ENCODE results near the gene MYO6. TPM values are rescaled to one million over a fixed set of nuclear protein-coding genes. Genes with fewer than 3 reads are reported as not detected.
A peak's percentile ranks its signal among the peaks of the same experiment; 100 is the strongest.

MYO6 gene
- total RNA-seq, 6 experiments from 2014 or later = 18.3 to 21.2 (median 19.4) TPM

- H3K4me3 Mint-ChIP-seq = no peak overlapping the region
- H3K36me3 Mint-ChIP-seq (ENCODE audit: low read depth) = peaks cover 8% of the 10 kb centered on the region
- TF ChIP-seq CTCF (IDR thresholded peaks at IDR 0.05) = no peak
- no peaks in the 10 kb centered on the region for H3K27me3 Mint-ChIP-seq (ENCODE audit: insufficient read depth)
- H3K4me1 Mint-ChIP-seq (ENCODE audit: low read depth) = peaks cover 17% of the 10 kb centered on the region
- no peak for DNase-seq
- H3K9me3 Mint-ChIP-seq = peaks cover 4% of the 10 kb centered on the region; the same call in 1 of the 2 replicates
- H3K27ac Mint-ChIP-seq = no peak overlapping the region
These were observed 66.7 kb downstream of the MYO6 start for GRCh38 chr6:75815756-75816155.

GRCh38 chr6:75818098-75818855, 69.2 kb downstream of the MYO6 start:
- H3K9me3 Mint-ChIP-seq = no peaks in the 10 kb centered on the region
- no peak for TF ChIP-seq CTCF (IDR thresholded peaks at IDR 0.05)
- no peaks in the 10 kb centered on the region; the same call in 1 of the 2 replicates for H3K36me3 Mint-ChIP-seq (ENCODE audit: low read depth)
- peak; percentile 13 for DNase-seq
- H3K27me3 Mint-ChIP-seq (ENCODE audit: insufficient read depth) = peaks cover 2% of the 10 kb centered on the region; the same call in 1 of the 2 replicates
- no peak overlapping the region for H3K4me3 Mint-ChIP-seq
- H3K27ac Mint-ChIP-seq = peak overlapping the region; percentile 8
- peaks cover 17% of the 10 kb centered on the region for H3K4me1 Mint-ChIP-seq (ENCODE audit: low read depth)

GRCh38 chr6:75819776-75820487, 70.9 kb downstream of the MYO6 start:
- DNase-seq = no peak
- H3K4me3 Mint-ChIP-seq = no peak overlapping the region
- no peaks in the 10 kb centered on the region for H3K36me3 Mint-ChIP-seq (ENCODE audit: low read depth)
- no peak overlapping the region for H3K27ac Mint-ChIP-seq
- H3K27me3 Mint-ChIP-seq (ENCODE audit: insufficient read depth) = peaks cover 2% of the 10 kb centered on the region; the same call in 1 of the 2 replicates
- H3K9me3 Mint-ChIP-seq = no peaks in the 10 kb centered on the region
- no peak for TF ChIP-seq CTCF (IDR thresholded peaks at IDR 0.05)
- H3K4me1 Mint-ChIP-seq (ENCODE audit: low read depth) = peaks cover 17% of the 10 kb centered on the region

- Mint-ChIP-seq H3K27ac (no peak overlapping the region), H3K9me3 (no peaks in the 10 kb centered on the region), H3K4me3 (no peak overlapping the region), H3K4me1 (ENCODE audit: low read depth) (no peaks in the 10 kb centered on the region), H3K27me3 (ENCODE audit: insufficient read depth) (peaks cover 2% of the 10 kb centered on the region; the same call in 1 of the 2 replicates), H3K36me3 (ENCODE audit: low read depth) (no peaks in the 10 kb centered on the region)
- no peak for DNase-seq
- no peak for TF ChIP-seq CTCF (IDR thresholded peaks at IDR 0.05)
These were observed 75.1 kb downstream of the MYO6 start for GRCh38 chr6:75824160-75824559.

- H3K4me1 Mint-ChIP-seq (ENCODE audit: low read depth) = peaks cover 17% of the 10 kb centered on the region
- peaks cover 2% of the 10 kb centered on the region; the same call in 1 of the 2 replicates for H3K27me3 Mint-ChIP-seq (ENCODE audit: insufficient read depth)
- no peak overlapping the region for H3K27ac Mint-ChIP-seq
- H3K4me3 Mint-ChIP-seq = no peak overlapping the region
- H3K9me3 Mint-ChIP-seq = no peaks in the 10 kb centered on the region
- no peaks in the 10 kb centered on the region for H3K36me3 Mint-ChIP-seq (ENCODE audit: low read depth)
- no peak for DNase-seq
- TF ChIP-seq CTCF (IDR thresholded peaks at IDR 0.05) = no peak
These were observed 78.1 kb downstream of the MYO6 start for GRCh38 chr6:75827163-75827562.
